Right atrium auricular region (tissue), 2 donors: ENCODE measurements around the gene GAA. TPM values are rescaled to one million over a fixed set of nuclear protein-coding genes. Genes with fewer than 3 reads are reported as not detected.
A peak's percentile ranks its signal among the peaks of the same experiment; 100 is the strongest.

ENCODE experiments used
- DNase-seq: peaks from one replicate; pipeline ENCODE4 v3.0.0-alpha.2; 2019; ENCODE audit warnings: low spot score
- H3K27ac ChIP-seq, 2 donors: fragments of 200-600 bp; sonication (generic); 1 replicate in 1 of 2; 2 replicates in 1 of 2; pipeline ENCODE4 v1.5.1; 2016 to 2019
- H3K27me3 ChIP-seq, 2 donors: fragments of 200-600 bp; sonication (generic); one replicate each; pipeline versions ENCODE4 v1.5.1 to v1.6.0; 2017 to 2019
- H3K36me3 ChIP-seq: fragments of 200-600 bp; sonication (generic); one replicate; pipeline ENCODE4 v1.5.1; 2016
- H3K4me1 ChIP-seq, 2 donors: fragments of 200-600 bp; sonication (generic); one replicate each; pipeline versions ENCODE4 v1.5.1 to v1.6.0; 2017 to 2019
- H3K4me3 ChIP-seq, 2 donors: fragments of 200-600 bp; sonication (generic); 1 replicate in 1 of 2; 2 replicates in 1 of 2; pipeline ENCODE4 v1.5.1; 2017 to 2019; ENCODE audit warnings: mild to moderate bottlenecking in 1 of 2, moderate library complexity in 1 of 2
- H3K9me3 ChIP-seq, 2 donors: fragments of 200-600 bp; sonication (generic); one replicate each; pipeline ENCODE4 v1.5.1; 2019
- CTCF ChIP-seq, 2 donors: fragments of 200-600 bp; sonication (generic); IDR thresholded peaks; one replicate each; pipeline ENCODE4 v1.5.1; 2019; ENCODE audit warnings: antibody characterized with exemption in 2 of 2
- total RNA-seq, 2 donors: library from RNA; depleted of rRNA; stranded (reverse); fragments of >200 nt; gene quantifications; one replicate each; pipeline ENCODE4 v1.1.0, GENCODE V29; 2016

Gene GAA
- total RNA-seq, 2 donors from 2014 or later: 54.8 to 99.1 TPM

DNA sequence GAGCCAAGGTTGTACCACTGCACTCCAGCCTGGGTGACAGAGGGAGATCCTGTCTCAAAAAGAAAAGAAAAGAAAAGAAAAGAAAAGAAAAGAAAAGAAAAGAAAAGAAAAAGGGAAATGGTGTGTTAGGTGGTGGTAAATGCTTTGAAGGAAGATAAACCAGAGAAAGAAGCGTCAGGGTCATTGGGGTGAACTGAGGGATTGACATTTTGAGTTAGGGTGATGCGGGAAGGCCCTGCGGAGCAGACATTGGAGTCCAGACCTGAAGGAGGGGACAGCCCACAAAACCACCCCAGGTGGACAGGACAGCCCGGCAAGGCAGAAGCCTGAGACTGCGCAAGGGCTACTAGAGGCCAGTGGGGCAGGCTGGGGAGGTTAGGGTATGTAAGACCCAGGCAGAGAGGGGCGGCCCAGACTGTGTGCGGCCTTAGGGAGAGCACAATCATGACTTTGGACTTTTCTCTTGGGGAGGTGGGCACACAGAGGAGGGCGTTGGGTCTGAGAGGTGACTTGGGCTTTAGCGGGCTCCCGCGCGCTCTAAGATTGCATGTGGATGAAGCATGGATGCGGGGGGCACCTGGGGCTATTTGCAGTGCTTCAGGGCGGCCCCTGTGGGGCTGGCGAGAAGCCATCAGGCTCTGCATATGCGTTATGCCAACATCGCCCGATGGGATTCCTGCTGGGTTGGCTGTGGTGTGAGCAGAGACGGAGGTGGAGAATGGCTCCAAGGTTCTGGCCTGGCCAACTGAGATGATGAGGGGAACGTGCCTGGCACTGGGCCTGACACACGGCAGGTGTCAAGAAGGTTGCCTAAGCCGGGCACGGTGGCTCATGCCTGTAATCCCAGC, 3.3 kb upstream of the GAA start:
- Histone ChIP-seq H3K36me3 (no peaks in the 10 kb centered on the region), H3K9me3 (no peaks in the 10 kb centered on the region), H3K27me3 (no peaks in the 10 kb centered on the region), H3K4me1 (peaks cover 0 to 15% of the 10 kb centered on the region in 2 donors), H3K4me3 (no peak overlapping the region), H3K27ac (no peak overlapping the region)
- no peak for DNase-seq
- no peak for TF ChIP-seq CTCF (IDR thresholded peaks at IDR 0.05)

- Histone ChIP-seq H3K27ac (no peak overlapping the region), H3K36me3 (no peaks in the 10 kb centered on the region), H3K4me3 (no peak overlapping the region), H3K4me1 (peaks cover 0 to 15% of the 10 kb centered on the region in 2 donors), H3K27me3 (no peaks in the 10 kb centered on the region), H3K9me3 (no peaks in the 10 kb centered on the region)
- no peak for DNase-seq
- TF ChIP-seq CTCF (IDR thresholded peaks at IDR 0.05): no peak
Measured at GRCh38 chr17:80099291-80100034, 1.9 kb upstream of the GAA start.

- Histone ChIP-seq H3K4me1 (peaks cover 0 to 15% of the 10 kb centered on the region in 2 donors), H3K27ac (no peak overlapping the region), H3K4me3 (no peak overlapping the region), H3K36me3 (no peaks in the 10 kb centered on the region), H3K27me3 (no peaks in the 10 kb centered on the region), H3K9me3 (no peaks in the 10 kb centered on the region)
- no peak for TF ChIP-seq CTCF (IDR thresholded peaks at IDR 0.05)
- DNase-seq: no peak
Measured at GRCh38 chr17:80100035-80100323, 1.4 kb upstream of the GAA start.

DNA sequence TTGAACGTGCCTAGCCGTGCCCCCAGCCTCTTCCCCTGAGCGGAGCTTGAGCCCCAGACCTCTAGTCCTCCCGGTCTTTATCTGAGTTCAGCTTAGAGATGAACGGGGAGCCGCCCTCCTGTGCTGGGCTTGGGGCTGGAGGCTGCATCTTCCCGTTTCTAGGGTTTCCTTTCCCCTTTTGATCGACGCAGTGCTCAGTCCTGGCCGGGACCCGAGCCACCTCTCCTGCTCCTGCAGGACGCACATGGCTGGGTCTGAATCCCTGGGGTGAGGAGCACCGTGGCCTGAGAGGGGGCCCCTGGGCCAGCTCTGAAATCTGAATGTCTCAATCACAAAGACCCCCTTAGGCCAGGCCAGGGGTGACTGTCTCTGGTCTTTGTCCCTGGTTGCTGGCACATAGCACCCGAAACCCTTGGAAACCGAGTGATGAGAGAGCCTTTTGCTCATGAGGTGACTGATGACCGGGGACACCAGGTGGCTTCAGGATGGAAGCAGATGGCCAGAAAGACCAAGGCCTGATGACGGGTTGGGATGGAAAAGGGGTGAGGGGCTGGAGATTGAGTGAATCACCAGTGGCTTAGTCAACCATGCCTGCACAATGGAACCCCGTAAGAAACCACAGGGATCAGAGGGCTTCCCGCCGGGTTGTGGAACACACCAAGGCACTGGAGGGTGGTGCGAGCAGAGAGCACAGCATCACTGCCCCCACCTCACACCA, 724 bp downstream of the GAA start:
- peak overlapping the region; percentile 85 to 90 for H3K4me3 ChIP-seq
- DNase-seq: no peak
- peaks cover 0 to 15% of the 10 kb centered on the region in 2 donors for H3K4me1 ChIP-seq
- H3K27me3 ChIP-seq: no peaks in the 10 kb centered on the region
- no peaks in the 10 kb centered on the region for H3K36me3 ChIP-seq
- peak overlapping the region; percentile 87 to 96 for H3K27ac ChIP-seq
- no peaks in the 10 kb centered on the region for H3K9me3 ChIP-seq
- TF ChIP-seq CTCF (IDR thresholded peaks at IDR 0.05): no peak

- TF ChIP-seq CTCF (IDR thresholded peaks at IDR 0.05): no peak
- H3K9me3 ChIP-seq: no peaks in the 10 kb centered on the region
- no peaks in the 10 kb centered on the region for H3K27me3 ChIP-seq
- no peak overlapping the region for H3K27ac ChIP-seq
- H3K4me3 ChIP-seq: no peak overlapping the region
- H3K4me1 ChIP-seq: peaks cover 0 to 15% of the 10 kb centered on the region in 2 donors
- no peaks in the 10 kb centered on the region for H3K36me3 ChIP-seq
- no peak for DNase-seq
Measured at GRCh38 chr17:80102664-80103448, 1.5 kb downstream of the GAA start.
